Tibial nerve (tissue), 4 donors: ENCODE measurements around the gene TINAGL1.

Experiments used
- CTCF ChIP-seq, 5 experiments: fragments of 200-600 bp in 3 of 5; fragments of 450-650 bp in 2 of 5; sonication (generic) in 3 of 5; IDR thresholded peaks; one replicate each; pipeline ENCODE4 v1.5.1; 2016 to 2019; ENCODE audit warnings: antibody characterized with exemption in 5 of 5, mild to moderate bottlenecking in 3 of 5, moderate library complexity in 2 of 5
- EP300 ChIP-seq, 2 donors: sonication (generic); formaldehyde crosslinking; IDR thresholded peaks; one replicate each; pipeline ENCODE4 v1.6.1; 2017; ENCODE audit warnings: antibody characterized with exemption in 2 of 2, mild to moderate bottlenecking in 1 of 2

DNA sequence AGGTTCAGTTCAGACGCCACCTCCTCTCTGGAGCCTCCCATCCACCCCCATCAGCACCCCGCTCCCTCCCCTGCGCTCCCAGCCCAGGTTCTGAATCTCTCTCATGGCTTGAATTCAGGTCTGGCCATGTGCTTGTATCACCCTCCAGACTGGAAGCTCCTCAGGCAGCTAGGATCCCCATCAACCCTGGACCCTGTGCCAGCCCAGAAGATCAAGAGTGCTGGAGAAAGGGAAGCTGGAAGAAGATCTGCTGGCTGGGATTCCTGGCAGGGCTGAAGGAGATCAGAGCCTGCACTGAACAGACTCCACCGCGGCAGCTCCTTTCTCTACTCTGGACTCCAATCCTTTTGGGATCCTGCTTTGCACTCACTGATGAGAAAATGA is 11.7 kb upstream of the TINAGL1 start:
- TF ChIP-seq CTCF (IDR thresholded peaks at IDR 0.05) (no peak), EP300 (IDR thresholded peaks at IDR 0.05) (no peak)
